ENCODE results near the gene RASGRF2.
"Not testable (repeated sequence)": the region's sequence is repeated elsewhere in the genome, so short reads cannot be mapped to it uniquely, and the experiment has no call there.

Gene RASGRF2

GRCh38 chr5:81097713-81098112 lies 137.6 kb downstream of the RASGRF2 start:
- no peak overlapping the region for H3K4me3 ChIP-seq (ENCODE audit: low read depth, low read length)
- no peak for DNase-seq (ENCODE audit: low read depth)
- no peak for TF ChIP-seq CTCF (IDR thresholded peaks at IDR 0.05; ENCODE audit: control insufficient read depth, extremely low read depth, insufficient read depth)

DNA sequence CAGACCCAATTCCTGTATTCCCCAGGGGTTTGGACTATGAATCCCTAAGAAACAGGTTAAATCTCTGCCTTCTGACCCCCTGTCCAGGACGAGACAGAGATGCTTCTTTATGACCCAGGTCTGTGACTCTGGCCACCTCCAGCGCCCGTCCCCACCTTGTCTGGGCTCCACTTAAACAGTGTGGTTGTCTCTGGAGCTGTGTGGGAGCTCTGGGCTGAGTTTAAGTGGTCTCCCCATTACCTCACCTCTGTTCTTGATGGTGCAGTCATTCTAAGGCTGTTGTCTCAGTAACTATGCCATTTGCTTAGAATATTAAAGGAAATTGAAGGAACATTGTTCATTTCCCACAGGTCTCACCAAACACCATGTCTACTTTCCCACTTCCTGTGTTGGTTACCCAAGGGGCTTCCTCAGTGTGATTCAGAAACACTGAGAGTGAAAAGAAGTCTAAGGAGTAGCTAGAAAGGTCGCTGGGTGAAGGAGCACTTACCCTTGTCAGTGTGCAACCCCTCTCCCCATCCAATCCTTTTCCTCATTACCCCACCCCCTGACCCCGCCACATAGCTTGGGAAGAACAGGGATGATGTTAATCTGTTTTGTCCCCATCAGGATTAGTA lies 145.2 kb downstream of the RASGRF2 start:
- H3K4me3 ChIP-seq (ENCODE audit: low read depth, low read length), result no peak overlapping the region
- no peak for TF ChIP-seq CTCF (IDR thresholded peaks at IDR 0.05; ENCODE audit: control insufficient read depth, extremely low read depth, insufficient read depth)
- no peak for DNase-seq (ENCODE audit: low read depth)

DNA sequence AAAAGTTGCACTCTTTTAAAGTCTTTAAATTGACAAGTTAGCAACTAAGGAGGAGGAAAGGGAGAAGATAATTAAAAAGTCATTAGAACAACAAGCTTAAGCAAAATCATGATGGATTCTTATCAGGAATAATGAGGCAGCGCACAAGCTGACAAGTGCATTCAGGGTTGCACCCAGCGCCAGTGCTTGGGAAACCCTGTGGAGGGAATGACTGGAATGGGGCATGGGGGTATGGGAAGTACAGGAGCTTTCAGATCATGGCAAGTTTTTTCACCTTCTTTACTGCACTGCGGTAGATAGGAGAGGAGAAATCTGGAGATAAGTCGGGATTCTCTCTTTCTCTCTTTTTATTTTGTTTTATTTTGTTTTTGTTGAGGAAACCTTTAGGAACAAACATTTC lies 155.1 kb downstream of the RASGRF2 start:
- DNase-seq (ENCODE audit: low read depth), result no peak
- TF ChIP-seq CTCF (IDR thresholded peaks at IDR 0.05; ENCODE audit: control insufficient read depth, extremely low read depth, insufficient read depth), result no peak
- H3K4me3 ChIP-seq (ENCODE audit: low read depth, low read length), result no peak overlapping the region

- no peak for TF ChIP-seq CTCF (IDR thresholded peaks at IDR 0.05; ENCODE audit: control insufficient read depth, extremely low read depth, insufficient read depth)
- no peak for DNase-seq (ENCODE audit: low read depth)
- H3K4me3 ChIP-seq (ENCODE audit: low read depth, low read length), result no peak overlapping the region
These were observed 157.4 kb downstream of the RASGRF2 start for GRCh38 chr5:81117566-81117965.

- no peak for DNase-seq (ENCODE audit: low read depth)
- no peak overlapping the region for H3K4me3 ChIP-seq (ENCODE audit: low read depth, low read length)
- no peak for TF ChIP-seq CTCF (IDR thresholded peaks at IDR 0.05; ENCODE audit: control insufficient read depth, extremely low read depth, insufficient read depth)
These were observed 161.1 kb downstream of the RASGRF2 start for GRCh38 chr5:81121273-81121672.

DNA sequence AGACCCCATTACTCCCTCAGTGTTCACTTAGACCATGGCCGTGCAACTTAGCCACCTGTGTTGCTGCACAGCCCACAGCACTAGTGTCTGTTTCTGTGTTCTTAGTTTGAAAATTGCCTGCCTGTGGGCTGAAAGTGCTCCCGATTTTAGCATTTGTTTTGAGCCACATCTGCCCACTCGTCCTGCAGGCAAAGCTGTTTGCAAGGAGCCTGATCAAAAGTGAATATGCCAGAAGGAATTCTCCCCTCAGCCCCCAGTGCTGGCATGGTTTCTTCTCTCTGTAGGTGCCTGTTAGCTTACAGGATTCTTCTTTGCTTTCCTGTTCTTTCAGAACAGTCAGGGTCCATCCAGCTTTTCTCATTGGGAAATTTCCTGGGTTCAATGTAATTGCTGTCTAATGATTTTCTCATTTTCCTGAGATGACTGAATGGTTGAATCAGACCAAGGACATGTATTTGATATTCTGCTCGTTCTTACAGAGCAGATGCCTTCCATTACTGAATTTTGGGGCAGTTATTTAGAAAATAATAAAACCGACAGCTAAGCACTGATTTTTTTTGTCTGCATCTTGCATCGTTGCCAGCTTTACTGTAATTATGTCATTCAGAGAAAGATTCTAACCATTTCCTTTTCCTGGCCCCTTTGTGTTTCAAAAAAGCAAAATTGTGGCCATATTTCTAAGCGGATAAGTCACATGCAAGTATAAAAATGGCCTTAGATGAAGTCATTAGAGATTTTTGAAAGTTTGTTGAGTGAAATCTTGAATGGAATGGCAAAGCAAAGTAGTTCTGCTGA lies 161.9 kb downstream of the RASGRF2 start:
- no peak for TF ChIP-seq CTCF (IDR thresholded peaks at IDR 0.05; ENCODE audit: control insufficient read depth, extremely low read depth, insufficient read depth)
- no peak for DNase-seq (ENCODE audit: low read depth)
- H3K4me3 ChIP-seq (ENCODE audit: low read depth, low read length), result no peak overlapping the region

- not testable (repeated sequence) for DNase-seq (ENCODE audit: low read depth); H3K4me3 ChIP-seq (ENCODE audit: low read depth, low read length)
These were observed 164.5 kb downstream of the RASGRF2 start for GRCh38 chr5:81124689-81125088.
